Measurements from ENCODE around the gene SLC8A2.
"Not testable (repeated sequence)": the region's sequence is repeated elsewhere in the genome, so short reads cannot be mapped to it uniquely, and the experiment has no call there.

Gene SLC8A2

DNA sequence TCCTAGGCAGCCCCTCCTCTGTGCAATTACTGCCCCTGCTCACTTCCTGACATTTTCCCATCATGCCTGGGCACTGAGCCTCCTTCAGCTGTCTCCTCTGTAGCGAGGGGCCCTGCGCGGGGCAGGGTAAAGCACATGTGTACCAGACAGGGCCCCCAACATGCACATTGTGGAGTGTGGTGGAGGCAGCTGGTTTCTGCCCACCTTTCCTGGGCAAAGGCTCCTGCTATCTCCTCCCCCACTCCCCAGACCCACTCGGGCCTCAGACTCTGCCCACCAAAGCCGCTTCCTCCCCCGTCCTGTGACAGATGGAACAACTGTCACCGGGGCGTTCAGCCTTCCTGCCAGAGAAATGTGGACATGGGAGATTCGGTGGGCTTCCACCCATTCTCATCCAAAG is 15.2 kb upstream of the SLC8A2 start:
- Histone ChIP-seq H3K36me3 (ENCODE audit: insufficient read depth, low read length) (peaks cover 7% of the 10 kb centered on the region), H3K9me3 (ENCODE audit: control insufficient read depth, insufficient read depth, low read length) (no peaks in the 10 kb centered on the region), H3K4me1 (ENCODE audit: insufficient read depth, low read length) (no peaks in the 10 kb centered on the region), H3K9ac (ENCODE audit: low read depth, low read length) (no peak overlapping the region)

DNA sequence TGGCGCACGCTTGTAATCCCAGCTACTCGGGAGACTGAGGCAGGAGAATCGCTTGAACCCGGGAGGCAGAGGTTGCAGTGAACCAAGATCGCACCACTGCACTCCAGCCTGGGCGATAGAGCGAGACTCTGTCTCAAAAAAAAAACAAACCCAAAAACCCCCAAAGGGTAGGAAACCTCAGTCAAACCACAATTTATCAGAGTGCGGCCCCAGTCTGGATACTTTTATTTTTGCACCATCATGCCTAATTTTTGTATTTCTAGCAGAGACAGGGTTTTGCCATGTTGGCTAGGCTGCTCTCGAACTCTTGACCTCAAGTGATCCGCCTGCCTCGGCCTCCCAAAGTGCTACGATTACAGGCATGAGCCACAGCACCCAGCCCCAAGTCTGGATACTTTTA is 14.5 kb upstream of the SLC8A2 start:
- not testable (repeated sequence) for H3K4me1 ChIP-seq (ENCODE audit: insufficient read depth, low read length); H3K9ac ChIP-seq (ENCODE audit: low read depth, low read length); H3K36me3 ChIP-seq (ENCODE audit: insufficient read depth, low read length); H3K9me3 ChIP-seq (ENCODE audit: control insufficient read depth, insufficient read depth, low read length)

DNA sequence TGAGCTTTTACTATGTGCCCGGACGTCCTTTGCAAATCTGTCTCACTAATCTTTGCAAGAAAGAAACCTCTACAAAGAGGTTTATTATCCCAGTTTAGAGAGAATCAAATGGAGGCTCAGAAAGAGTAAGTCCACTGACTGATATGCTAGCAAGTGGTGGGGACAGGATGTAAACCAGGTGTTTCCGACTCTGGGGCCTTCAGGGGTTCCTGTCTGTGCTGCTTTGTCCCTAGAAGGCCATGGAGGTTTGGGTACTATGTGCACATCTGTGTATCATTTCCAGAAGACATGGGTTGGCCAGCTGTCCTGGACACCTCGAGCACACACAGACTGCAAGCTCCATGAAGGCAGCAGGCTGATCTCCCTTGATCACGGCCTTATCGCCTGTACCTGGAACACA is 13.5 kb upstream of the SLC8A2 start:
- Histone ChIP-seq H3K36me3 (ENCODE audit: insufficient read depth, low read length) (peaks cover 6% of the 10 kb centered on the region), H3K9ac (ENCODE audit: low read depth, low read length) (no peak overlapping the region), H3K4me1 (ENCODE audit: insufficient read depth, low read length) (no peaks in the 10 kb centered on the region), H3K9me3 (ENCODE audit: control insufficient read depth, insufficient read depth, low read length) (no peaks in the 10 kb centered on the region)

DNA sequence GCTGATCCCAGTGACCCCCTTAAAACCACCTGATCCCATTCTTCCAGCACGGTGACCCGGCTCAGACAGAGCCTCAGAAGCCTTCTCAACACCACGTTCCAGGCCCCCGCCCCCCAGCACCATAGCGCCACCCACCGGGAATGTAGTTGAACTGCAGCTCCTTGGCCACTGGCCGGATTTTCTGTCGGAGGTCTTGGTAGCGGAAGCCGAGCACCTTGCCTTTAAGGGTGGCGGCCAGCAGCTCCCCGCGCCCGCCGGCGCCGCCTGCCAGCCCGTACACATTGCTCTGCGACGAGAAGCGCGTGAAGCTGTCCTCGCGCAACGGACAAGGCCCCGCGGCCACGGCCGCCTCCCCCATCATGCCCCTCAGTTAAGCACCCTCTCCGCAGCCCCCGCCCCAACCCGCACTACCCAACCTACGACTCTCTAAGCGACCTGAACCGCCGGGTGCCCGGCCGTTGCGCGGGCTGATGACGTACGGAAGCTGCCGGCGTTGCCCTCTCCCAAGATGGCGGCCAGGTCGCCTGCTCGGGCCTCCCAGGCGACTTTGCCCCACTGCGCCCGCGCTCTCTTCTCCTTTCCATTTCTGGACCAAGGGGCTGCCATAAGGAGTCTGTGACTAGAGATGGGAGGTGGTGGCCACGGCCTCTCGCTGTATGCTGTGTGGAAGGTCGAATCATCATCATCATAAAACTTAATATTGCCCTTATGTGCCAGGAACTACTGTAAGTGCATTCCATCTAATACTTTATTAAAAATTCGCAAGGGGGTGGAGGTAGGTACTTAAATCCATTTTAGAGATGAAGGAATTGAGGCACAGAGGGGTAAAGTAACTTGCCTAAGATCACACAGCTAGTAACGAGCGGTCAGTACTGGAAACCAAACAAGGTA is 12.4 kb upstream of the SLC8A2 start, which contains the start of gene KPTN:
Gene KPTN (minus strand): TSS at position 420 of the 891 bp plus-strand sequence. CDS start 59 bp downstream, at position 361.
- Histone ChIP-seq H3K9me3 (ENCODE audit: control insufficient read depth, insufficient read depth, low read length) (no peaks in the 10 kb centered on the region), H3K36me3 (ENCODE audit: insufficient read depth, low read length) (peaks cover 3% of the 10 kb centered on the region), H3K9ac (ENCODE audit: low read depth, low read length) (peak within 1 kb of the TSS; percentile 79), H3K4me1 (ENCODE audit: insufficient read depth, low read length) (no peaks in the 10 kb centered on the region; the same call in 1 of the 2 replicates)

DNA sequence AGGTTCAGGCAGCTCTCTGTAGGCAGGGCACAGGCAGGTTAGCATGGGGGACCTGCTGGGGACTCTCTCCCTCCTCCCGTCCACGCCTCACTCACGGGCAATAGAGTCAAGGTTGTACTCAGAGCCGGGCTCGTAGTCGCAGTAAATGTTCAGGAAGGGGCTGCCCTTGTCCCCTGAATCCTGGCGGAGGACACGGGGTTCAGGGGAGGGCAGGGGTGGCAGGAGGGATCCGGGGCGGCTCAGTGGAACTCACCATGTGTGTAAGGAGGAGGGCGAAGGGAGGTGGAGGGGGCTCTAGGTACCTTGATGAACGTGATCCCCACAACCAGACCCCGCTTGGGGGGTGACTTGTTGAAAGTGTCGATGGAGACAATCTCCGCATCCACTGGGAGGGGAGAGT is 11.5 kb upstream of the SLC8A2 start:
- Histone ChIP-seq H3K4me1 (ENCODE audit: insufficient read depth, low read length) (no peaks in the 10 kb centered on the region; the same call in 1 of the 2 replicates), H3K9ac (ENCODE audit: low read depth, low read length) (no peak overlapping the region; the same call in 1 of the 2 replicates), H3K36me3 (ENCODE audit: insufficient read depth, low read length) (peaks cover 3% of the 10 kb centered on the region; the same call in 1 of the 2 replicates), H3K9me3 (ENCODE audit: control insufficient read depth, insufficient read depth, low read length) (no peaks in the 10 kb centered on the region)

DNA sequence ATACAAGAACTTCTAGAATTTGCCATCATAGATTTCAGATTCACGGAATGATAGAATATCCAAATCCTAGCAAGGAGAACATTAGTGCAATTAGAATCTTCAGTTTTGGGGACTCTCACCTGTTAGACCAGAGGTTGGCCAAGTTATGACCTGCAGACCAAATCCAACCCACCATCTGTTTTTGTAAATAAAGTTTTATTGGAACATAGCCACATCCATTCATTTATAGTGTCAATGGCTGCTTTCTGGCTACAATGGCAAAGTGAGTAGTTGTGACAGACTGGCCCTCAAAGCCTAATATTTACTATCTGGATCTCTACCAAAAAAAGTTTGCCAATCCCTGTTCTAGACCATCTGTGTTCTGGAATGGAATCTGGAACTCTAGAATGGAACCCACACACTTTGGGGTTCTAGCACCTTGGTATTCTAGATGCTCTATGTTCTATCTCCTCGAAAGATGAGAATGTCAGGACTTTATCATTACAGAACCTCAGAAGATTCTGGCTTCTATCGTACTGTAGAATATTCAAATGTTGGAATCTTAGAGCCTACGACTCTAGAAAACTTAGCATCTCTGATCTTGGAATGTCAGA is 9.9 kb upstream of the SLC8A2 start:
- no peaks in the 10 kb centered on the region; the same call in 1 of the 2 replicates for H3K4me1 ChIP-seq (ENCODE audit: insufficient read depth, low read length)
- H3K9me3 ChIP-seq (ENCODE audit: control insufficient read depth, insufficient read depth, low read length): no peaks in the 10 kb centered on the region
- peaks cover 3% of the 10 kb centered on the region; the same call in 1 of the 2 replicates for H3K36me3 ChIP-seq (ENCODE audit: insufficient read depth, low read length)
- no peak overlapping the region for H3K9ac ChIP-seq (ENCODE audit: low read depth, low read length)

DNA sequence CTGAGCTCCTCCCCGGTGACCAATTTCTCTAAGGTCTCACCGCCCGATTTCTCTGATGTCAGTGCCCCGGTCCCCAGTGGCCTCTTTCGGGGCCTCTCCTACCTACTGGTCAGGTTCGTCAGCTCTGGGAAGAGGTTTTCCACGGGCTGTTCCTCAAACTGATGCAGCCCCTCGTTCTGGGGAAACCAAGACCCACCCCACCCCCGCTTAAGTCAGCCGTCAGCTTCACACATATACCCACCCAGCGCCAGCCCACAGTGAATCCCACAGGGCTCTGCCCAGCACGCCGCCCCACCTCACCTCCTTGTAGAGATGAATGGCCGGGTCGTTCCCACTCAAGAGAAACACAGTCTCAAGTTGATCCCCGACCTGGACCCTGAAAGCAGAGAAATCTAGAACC is 9.0 kb upstream of the SLC8A2 start:
- Histone ChIP-seq H3K36me3 (ENCODE audit: insufficient read depth, low read length) (peaks cover 3% of the 10 kb centered on the region; the same call in 1 of the 2 replicates), H3K9ac (ENCODE audit: low read depth, low read length) (0 out of 2 replicates have a peak overlapping the region, but pooled peaks have one; percentile 45), H3K4me1 (ENCODE audit: insufficient read depth, low read length) (no peaks in the 10 kb centered on the region; the same call in 1 of the 2 replicates)

DNA sequence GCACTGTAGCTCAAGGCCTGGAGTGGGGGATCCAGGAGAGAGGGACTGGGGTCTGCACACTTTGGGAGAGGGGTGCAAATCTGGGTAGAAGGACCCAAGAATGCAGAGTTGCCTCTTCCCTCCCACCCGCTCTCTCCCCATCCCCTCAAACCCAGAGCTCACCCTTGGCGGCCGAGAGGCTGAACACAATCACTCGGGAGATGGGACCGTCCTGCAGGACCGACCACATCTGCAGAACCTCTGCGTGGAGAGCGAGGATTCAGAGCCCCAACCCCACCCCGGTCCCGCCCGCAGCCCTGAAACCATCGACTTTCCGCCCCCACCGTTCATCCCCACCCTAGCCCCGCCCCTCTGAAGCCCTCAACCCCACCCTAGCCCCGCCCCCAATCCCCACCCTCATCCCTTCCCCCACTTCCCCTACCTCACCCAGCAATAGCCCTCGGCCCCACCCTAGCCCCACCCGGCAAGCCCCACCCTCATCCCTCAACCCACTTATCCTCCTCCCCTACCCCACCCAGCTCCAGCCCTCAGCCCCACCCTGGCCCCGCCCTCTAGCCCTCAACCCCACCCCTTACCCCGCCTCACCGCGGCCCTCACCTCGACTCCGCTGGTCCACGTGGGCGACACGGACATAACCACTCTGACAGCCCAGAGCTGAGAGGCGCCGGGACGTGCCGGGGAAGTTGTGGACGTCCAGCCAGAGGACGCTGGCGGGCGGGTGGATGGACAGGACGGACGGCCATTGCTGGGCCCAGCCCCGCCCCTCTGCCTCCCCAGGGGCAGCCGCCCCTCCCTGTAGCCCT is 8.2 kb upstream of the SLC8A2 start:
- no peaks in the 10 kb centered on the region; the same call in 1 of the 2 replicates for H3K36me3 ChIP-seq (ENCODE audit: insufficient read depth, low read length)
- H3K9ac ChIP-seq (ENCODE audit: low read depth, low read length): peak overlapping the region; percentile 66
- H3K4me1 ChIP-seq (ENCODE audit: insufficient read depth, low read length): no peaks in the 10 kb centered on the region; the same call in 1 of the 2 replicates

More for the DNA sequence above, 9.0 kb upstream of the SLC8A2 start:
- no peaks in the 10 kb centered on the region for H3K9me3 ChIP-seq (ENCODE audit: control insufficient read depth, insufficient read depth, low read length)

DNA sequence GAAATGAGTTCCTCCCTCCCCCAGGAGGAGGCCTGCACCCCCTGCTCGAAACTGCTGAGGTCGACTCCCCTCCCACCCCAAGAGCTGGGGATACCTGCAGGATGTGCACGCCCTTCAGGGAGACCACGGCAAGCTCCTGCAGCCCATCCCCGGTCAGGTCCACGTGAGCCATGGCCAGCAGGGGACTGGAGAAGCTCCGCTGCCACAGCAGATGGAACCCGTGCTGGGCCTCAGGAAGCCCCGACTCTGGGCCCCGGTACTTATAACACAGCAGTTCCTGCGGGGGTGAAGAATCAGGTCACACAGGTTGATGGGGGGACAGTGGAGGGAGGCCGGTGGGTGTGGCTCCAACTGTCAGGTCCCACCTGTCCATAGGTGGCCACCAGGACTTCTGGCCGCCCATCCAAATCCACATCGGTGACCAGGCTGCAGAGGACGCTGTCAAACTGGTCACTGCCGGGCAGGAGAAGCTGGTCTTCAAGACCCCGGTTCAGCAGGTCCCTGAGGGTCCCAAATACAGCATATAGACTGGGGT is 4.8 kb upstream of the SLC8A2 start:
- Histone ChIP-seq H3K9me3 (ENCODE audit: control insufficient read depth, insufficient read depth, low read length) (no peaks in the 10 kb centered on the region), H3K36me3 (ENCODE audit: insufficient read depth, low read length) (no peaks in the 10 kb centered on the region; the same call in 1 of the 2 replicates), H3K9ac (ENCODE audit: low read depth, low read length) (no peak overlapping the region), H3K4me1 (ENCODE audit: insufficient read depth, low read length) (no peaks in the 10 kb centered on the region; the same call in 1 of the 2 replicates)

More for the DNA sequence above, 8.2 kb upstream of the SLC8A2 start:
- H3K9me3 ChIP-seq (ENCODE audit: control insufficient read depth, insufficient read depth, low read length): no peaks in the 10 kb centered on the region

DNA sequence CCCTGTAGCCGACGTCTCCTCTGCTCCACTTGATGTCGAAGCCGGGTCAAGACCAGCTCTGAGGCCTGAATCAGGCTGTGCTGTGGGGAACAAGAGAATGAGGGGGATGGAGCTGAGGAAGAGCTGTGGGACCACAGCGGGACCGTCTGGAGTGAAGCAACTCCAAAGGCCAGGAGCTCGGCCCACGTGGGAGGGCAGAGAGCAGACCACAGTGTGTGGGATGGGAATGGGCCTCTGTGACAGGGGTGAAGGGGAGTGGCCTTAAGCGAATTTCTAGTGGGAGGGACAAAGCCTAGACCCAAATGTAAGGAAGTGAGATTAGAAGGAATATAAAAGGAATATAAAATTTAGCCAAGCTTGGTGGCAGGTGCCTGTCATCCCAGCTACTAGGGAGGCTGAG is 3.8 kb upstream of the SLC8A2 start:
- peaks cover under 1% of the 10 kb centered on the region; the same call in 1 of the 2 replicates for H3K4me1 ChIP-seq (ENCODE audit: insufficient read depth, low read length)
- no peaks in the 10 kb centered on the region for H3K9me3 ChIP-seq (ENCODE audit: control insufficient read depth, insufficient read depth, low read length)
- no peak overlapping the region for H3K9ac ChIP-seq (ENCODE audit: low read depth, low read length)
- H3K36me3 ChIP-seq (ENCODE audit: insufficient read depth, low read length): no peaks in the 10 kb centered on the region; the same call in 1 of the 2 replicates

DNA sequence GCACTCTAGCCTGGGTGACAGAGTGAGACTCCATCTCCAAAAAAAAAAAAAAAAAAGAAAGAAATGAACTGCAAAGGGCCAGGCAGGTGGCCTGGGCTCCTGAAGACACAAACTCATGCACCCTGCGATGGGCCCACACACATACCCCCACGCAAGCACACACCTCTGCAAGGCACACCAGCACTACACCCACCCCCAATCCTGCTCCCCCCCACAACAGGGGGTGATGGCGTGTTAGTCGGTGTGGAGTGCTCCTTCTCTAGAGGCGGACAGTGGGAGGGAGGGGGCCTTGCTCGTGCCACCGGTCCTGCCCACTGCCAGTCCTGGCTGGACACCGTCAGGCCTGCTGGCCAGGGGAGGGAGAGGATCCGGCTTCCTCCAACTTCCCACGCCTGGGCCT is 1.6 kb upstream of the SLC8A2 start:
- Histone ChIP-seq H3K9me3 (ENCODE audit: control insufficient read depth, insufficient read depth, low read length) (no peaks in the 10 kb centered on the region), H3K36me3 (ENCODE audit: insufficient read depth, low read length) (no peaks in the 10 kb centered on the region; the same call in 1 of the 2 replicates), H3K9ac (ENCODE audit: low read depth, low read length) (no peak overlapping the region), H3K4me1 (ENCODE audit: insufficient read depth, low read length) (peaks cover 12% of the 10 kb centered on the region; the same call in 1 of the 2 replicates)

DNA sequence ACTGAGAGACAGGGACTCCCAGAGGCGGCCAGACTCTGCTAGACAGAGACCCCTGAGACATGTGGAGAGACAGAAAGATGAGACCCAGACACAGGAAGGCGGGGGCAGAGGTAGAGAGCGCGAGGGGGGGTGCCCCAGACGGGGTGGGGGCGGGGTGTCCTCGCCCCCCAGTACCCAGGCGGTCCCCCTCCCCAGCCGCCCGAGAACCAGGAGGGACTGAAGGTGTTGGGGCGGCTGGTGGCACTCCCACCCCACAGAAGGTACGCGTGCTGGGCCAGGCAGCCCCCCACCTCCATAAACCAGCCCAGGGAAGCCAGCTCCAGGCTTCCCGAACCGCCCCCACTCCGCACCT is 336 bp downstream of the SLC8A2 start:
- H3K4me1 ChIP-seq (ENCODE audit: insufficient read depth, low read length): peaks cover 12% of the 10 kb centered on the region; the same call in 1 of the 2 replicates
- H3K9ac ChIP-seq (ENCODE audit: low read depth, low read length): peak overlapping the region; percentile 81; the same call in 1 of the 2 replicates
- no peaks in the 10 kb centered on the region; the same call in 1 of the 2 replicates for H3K36me3 ChIP-seq (ENCODE audit: insufficient read depth, low read length)
- no peaks in the 10 kb centered on the region for H3K9me3 ChIP-seq (ENCODE audit: control insufficient read depth, insufficient read depth, low read length)

DNA sequence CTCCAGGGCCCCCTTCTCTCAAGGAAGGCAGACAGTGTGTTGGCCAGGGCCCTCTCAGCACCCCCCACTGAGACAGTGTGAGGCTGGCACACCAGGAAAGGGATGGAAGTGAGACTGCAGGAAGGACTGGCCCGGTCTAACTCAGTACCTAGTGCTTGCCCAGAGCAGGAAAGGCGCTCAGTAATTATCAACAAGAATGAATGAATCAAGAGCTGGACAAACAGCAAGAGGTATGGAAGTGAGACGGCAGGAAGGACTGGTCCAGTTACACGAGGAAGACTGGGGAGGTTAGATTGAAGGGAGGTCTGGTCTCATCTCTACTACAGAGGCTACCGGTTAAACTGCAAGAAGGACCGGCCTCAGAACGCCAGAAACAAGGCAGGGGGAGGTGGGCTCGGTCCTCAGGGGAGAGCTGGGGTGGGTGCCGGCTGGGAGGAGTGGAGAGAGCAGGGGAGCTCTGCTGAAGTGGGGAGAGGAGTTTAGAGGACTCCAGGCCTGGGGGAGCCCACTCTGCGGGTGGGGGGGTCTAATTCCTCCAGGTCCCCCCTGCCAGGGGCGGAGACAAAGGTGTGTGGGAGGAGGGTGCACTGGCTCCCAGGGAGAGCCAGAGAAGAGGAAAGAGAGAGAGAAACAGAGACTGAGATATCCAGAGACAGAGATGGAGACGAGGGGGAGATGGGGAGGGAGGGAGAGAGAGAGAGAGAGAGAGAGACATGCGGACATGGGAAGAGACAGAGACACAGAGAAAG is 1.1 kb downstream of the SLC8A2 start:
- Histone ChIP-seq H3K9ac (ENCODE audit: low read depth, low read length) (peak overlapping the region; percentile 81; the same call in 1 of the 2 replicates), H3K36me3 (ENCODE audit: insufficient read depth, low read length) (no peaks in the 10 kb centered on the region; the same call in 1 of the 2 replicates), H3K9me3 (ENCODE audit: control insufficient read depth, insufficient read depth, low read length) (no peaks in the 10 kb centered on the region), H3K4me1 (ENCODE audit: insufficient read depth, low read length) (peaks cover 12% of the 10 kb centered on the region; the same call in 1 of the 2 replicates)

All from ES-I3 (cell line).